H1 (cell line): ENCODE measurements around the gene ARHGDIG. TPM values are rescaled to one million over a fixed set of nuclear protein-coding genes. Genes with fewer than 3 reads are reported as not detected.

Source experiments
- BRCA1 ChIP-seq: IDR thresholded peaks from 2 replicates; pipeline ENCODE4 v1.6.1; 2012; ENCODE audit warnings: low read depth, low read length, improper control_type of control experiment
- CHD1 ChIP-seq: IDR thresholded peaks from 2 replicates; pipeline ENCODE4 v1.6.1; 2012; ENCODE audit warnings: low read depth, low read length, improper control_type of control experiment
- CTCF ChIP-seq, 3 experiments: IDR thresholded peaks; 1 replicate in 2 of 3; 2 replicates in 1 of 3; pipeline versions ENCODE4 v1.5.1 to v1.6.1; 2011; ENCODE audit warnings: low read length in 3 of 3, mild to moderate bottlenecking in 3 of 3, inconsistent platforms in 2 of 3, low read depth in 1 of 3, moderate library complexity in 1 of 3; ENCODE audit not compliant: insufficient read depth in 1 of 3; ENCODE audit errors: control extremely low read depth in 1 of 3
- GABPA ChIP-seq: IDR thresholded peaks from 2 replicates; pipeline ENCODE4 v1.6.1; 2011; ENCODE audit warnings: mild to moderate bottlenecking, low read length, moderate library complexity, borderline replicate concordance; ENCODE audit not compliant: insufficient read depth
- KDM4A ChIP-seq: IDR thresholded peaks from one replicate; pipeline ENCODE4 v1.7.1; 2012; ENCODE audit warnings: low read depth, mild to moderate bottlenecking, moderate library complexity, low read length, inconsistent platforms; ENCODE audit not compliant: severe bottlenecking
- MAFK ChIP-seq: IDR thresholded peaks from 2 replicates; pipeline ENCODE4 v1.6.1; 2012; ENCODE audit warnings: low read depth, mild to moderate bottlenecking, improper control_type of control experiment, low read length
- POLR2A ChIP-seq, 2 experiments: IDR thresholded peaks; 1 replicate in 1 of 2; 2 replicates in 1 of 2; pipeline ENCODE4 v1.6.1; 2011; ENCODE audit warnings: low read depth in 2 of 2, low read length in 2 of 2, mild to moderate bottlenecking in 2 of 2; ENCODE audit errors: control extremely low read depth in 1 of 2
- POLR2AphosphoS5 ChIP-seq: IDR thresholded peaks from 2 replicates; pipeline ENCODE4 v1.6.1; 2011; ENCODE audit warnings: low read depth, low read length
- polyA plus RNA-seq, 7 experiments: library from polyadenylated mRNA; depleted of rRNA in 3 of 7; stranded (reverse) in 5 of 7; unstranded in 2 of 7; fragments of >200 nt in 5 of 7; fragments of 200-250 nt in 2 of 7; gene quantifications; 1 replicate in 5 of 7; 2 replicates in 1 of 7; 4 replicates in 1 of 7; pipeline versions ENCODE4 v1.2.1 to v1.2.3, GENCODE V29; 2011 to 2013; ENCODE audit warnings: missing spikeins in 2 of 7, mixed read lengths in 2 of 7
- total RNA-seq: library from RNA; stranded (reverse); fragmentation: NEBNext Ultra II Directional; extraction: Animal tissue kit (Norgen Biotek cat#: 25700); gene quantifications from 2 replicates; pipeline ENCODE4 v1.2.1, GENCODE V29; 2021
- TF ChIP-seq, protein P1 (sequence below): fragments of 300-600 bp; sonication (generic); IDR thresholded peaks from 2 replicates; pipeline ENCODE4 v1.7.1; 2012; ENCODE audit warnings: low read length, moderate library complexity, mild to moderate bottlenecking, inconsistent platforms; ENCODE audit not compliant: insufficient replicate concordance
- TF ChIP-seq, protein P2 (sequence below): IDR thresholded peaks from 2 replicates; pipeline ENCODE4 v1.6.1; 2012; ENCODE audit warnings: inconsistent platforms

The ARHGDIG gene
- total and polyA plus RNA-seq, 2 of the 8 experiments (the other 6 are each of a cell fraction or from before 2014, with no cell fraction given): 1.2 to 2.9 TPM

GRCh38 chr16:317583-317982 lies 37.2 kb downstream of the ARHGDIG start (continued):
- TF ChIP-seq, protein P1, sequence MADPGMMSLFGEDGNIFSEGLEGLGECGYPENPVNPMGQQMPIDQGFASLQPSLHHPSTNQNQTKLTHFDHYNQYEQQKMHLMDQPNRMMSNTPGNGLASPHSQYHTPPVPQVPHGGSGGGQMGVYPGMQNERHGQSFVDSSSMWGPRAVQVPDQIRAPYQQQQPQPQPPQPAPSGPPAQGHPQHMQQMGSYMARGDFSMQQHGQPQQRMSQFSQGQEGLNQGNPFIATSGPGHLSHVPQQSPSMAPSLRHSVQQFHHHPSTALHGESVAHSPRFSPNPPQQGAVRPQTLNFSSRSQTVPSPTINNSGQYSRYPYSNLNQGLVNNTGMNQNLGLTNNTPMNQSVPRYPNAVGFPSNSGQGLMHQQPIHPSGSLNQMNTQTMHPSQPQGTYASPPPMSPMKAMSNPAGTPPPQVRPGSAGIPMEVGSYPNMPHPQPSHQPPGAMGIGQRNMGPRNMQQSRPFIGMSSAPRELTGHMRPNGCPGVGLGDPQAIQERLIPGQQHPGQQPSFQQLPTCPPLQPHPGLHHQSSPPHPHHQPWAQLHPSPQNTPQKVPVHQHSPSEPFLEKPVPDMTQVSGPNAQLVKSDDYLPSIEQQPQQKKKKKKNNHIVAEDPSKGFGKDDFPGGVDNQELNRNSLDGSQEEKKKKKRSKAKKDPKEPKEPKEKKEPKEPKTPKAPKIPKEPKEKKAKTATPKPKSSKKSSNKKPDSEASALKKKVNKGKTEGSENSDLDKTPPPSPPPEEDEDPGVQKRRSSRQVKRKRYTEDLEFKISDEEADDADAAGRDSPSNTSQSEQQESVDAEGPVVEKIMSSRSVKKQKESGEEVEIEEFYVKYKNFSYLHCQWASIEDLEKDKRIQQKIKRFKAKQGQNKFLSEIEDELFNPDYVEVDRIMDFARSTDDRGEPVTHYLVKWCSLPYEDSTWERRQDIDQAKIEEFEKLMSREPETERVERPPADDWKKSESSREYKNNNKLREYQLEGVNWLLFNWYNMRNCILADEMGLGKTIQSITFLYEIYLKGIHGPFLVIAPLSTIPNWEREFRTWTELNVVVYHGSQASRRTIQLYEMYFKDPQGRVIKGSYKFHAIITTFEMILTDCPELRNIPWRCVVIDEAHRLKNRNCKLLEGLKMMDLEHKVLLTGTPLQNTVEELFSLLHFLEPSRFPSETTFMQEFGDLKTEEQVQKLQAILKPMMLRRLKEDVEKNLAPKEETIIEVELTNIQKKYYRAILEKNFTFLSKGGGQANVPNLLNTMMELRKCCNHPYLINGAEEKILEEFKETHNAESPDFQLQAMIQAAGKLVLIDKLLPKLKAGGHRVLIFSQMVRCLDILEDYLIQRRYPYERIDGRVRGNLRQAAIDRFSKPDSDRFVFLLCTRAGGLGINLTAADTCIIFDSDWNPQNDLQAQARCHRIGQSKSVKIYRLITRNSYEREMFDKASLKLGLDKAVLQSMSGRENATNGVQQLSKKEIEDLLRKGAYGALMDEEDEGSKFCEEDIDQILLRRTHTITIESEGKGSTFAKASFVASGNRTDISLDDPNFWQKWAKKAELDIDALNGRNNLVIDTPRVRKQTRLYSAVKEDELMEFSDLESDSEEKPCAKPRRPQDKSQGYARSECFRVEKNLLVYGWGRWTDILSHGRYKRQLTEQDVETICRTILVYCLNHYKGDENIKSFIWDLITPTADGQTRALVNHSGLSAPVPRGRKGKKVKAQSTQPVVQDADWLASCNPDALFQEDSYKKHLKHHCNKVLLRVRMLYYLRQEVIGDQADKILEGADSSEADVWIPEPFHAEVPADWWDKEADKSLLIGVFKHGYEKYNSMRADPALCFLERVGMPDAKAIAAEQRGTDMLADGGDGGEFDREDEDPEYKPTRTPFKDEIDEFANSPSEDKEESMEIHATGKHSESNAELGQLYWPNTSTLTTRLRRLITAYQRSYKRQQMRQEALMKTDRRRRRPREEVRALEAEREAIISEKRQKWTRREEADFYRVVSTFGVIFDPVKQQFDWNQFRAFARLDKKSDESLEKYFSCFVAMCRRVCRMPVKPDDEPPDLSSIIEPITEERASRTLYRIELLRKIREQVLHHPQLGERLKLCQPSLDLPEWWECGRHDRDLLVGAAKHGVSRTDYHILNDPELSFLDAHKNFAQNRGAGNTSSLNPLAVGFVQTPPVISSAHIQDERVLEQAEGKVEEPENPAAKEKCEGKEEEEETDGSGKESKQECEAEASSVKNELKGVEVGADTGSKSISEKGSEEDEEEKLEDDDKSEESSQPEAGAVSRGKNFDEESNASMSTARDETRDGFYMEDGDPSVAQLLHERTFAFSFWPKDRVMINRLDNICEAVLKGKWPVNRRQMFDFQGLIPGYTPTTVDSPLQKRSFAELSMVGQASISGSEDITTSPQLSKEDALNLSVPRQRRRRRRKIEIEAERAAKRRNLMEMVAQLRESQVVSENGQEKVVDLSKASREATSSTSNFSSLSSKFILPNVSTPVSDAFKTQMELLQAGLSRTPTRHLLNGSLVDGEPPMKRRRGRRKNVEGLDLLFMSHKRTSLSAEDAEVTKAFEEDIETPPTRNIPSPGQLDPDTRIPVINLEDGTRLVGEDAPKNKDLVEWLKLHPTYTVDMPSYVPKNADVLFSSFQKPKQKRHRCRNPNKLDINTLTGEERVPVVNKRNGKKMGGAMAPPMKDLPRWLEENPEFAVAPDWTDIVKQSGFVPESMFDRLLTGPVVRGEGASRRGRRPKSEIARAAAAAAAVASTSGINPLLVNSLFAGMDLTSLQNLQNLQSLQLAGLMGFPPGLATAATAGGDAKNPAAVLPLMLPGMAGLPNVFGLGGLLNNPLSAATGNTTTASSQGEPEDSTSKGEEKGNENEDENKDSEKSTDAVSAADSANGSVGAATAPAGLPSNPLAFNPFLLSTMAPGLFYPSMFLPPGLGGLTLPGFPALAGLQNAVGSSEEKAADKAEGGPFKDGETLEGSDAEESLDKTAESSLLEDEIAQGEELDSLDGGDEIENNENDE: no peak
- TF ChIP-seq CTCF (IDR thresholded peaks at IDR 0.05; ENCODE audit: control extremely low read depth in 1 of 3, insufficient read depth in 1 of 3, low read depth in 1 of 3, low read length in 3 of 3) (no peak), CHD1 (no peak), POLR2A (IDR thresholded peaks at IDR 0.05; ENCODE audit: control extremely low read depth in 1 of 2, low read depth in 2 of 2, low read length in 2 of 2) (no peak), POLR2AphosphoS5 (no peak), MAFK (no peak), GABPA (no peak), BRCA1 (no peak), KDM4A (no peak)
- TF ChIP-seq, protein P2, sequence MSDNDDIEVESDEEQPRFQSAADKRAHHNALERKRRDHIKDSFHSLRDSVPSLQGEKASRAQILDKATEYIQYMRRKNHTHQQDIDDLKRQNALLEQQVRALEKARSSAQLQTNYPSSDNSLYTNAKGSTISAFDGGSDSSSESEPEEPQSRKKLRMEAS: no peak
